Activated CD8-positive, alpha-beta T cell treated with anti-CD3 and anti-CD28 coated beads for 36 hours (primary cell): ENCODE data around the gene P2RY2. TPM values are rescaled to one million over a fixed set of nuclear protein-coding genes. Genes with fewer than 3 reads are reported as not detected.

ENCODE experiments used
- ATAC-seq: fragments of 200-7000 bp; cut with Tn5 transposase; one replicate; pipeline ENCODE4 v1.10.0; 2021; ENCODE audit warnings: mild to moderate bottlenecking, moderate library complexity
- CTCF ChIA-PET: fragments of 350-600 bp; sonication (Branson Sonifier 250); formaldehyde crosslinking; loops from one replicate; lab custom pipeline; 2021; ENCODE audit warnings: antibody characterized with exemption; lab: Charles Lee
- POLR2A ChIA-PET: fragments of 350-600 bp; sonication (Branson Sonifier 250); formaldehyde crosslinking; loops from one replicate; lab custom pipeline; 2021; ENCODE audit warnings: antibody characterized with exemption; lab: Charles Lee
- DNase-seq: peaks from one replicate; pipeline ENCODE4 v3.0.0-alpha.2; 2020
- H3K27ac Mint-ChIP-seq: one replicate; pipeline ENCODE4 v1.8.0; 2021; ENCODE audit warnings: mild to moderate bottlenecking, mixed read lengths
- H3K27me3 Mint-ChIP-seq: one replicate; pipeline ENCODE4 v1.8.0; 2021; ENCODE audit warnings: mixed read lengths
- H3K36me3 Mint-ChIP-seq: one replicate; pipeline ENCODE4 v1.8.0; 2021; ENCODE audit warnings: low read depth, mixed read lengths
- H3K4me1 Mint-ChIP-seq: one replicate; pipeline ENCODE4 v1.8.0; 2021; ENCODE audit warnings: low read depth, mixed read lengths
- H3K4me3 Mint-ChIP-seq: one replicate; pipeline ENCODE4 v1.8.0; 2021; ENCODE audit warnings: mild to moderate bottlenecking, moderate library complexity, mixed read lengths
- H3K9me3 Mint-ChIP-seq: one replicate; pipeline ENCODE4 v1.8.0; 2021; ENCODE audit warnings: mixed read lengths
- CTCF ChIP-seq: fragments of 200-600 bp; IDR thresholded peaks from one replicate; pipeline ENCODE4 v1.8.0; 2022; ENCODE audit warnings: antibody characterized with exemption, mild to moderate bottlenecking
- intact Hi-C: fragments of 100-400 bp; cut with micrococcal nuclease; formaldehyde crosslinking; loops from one replicate; pipeline ENCODE4 v1.10.0; 2022
- total RNA-seq, 2 experiments: library from RNA; stranded (reverse); gene quantifications; one replicate each; pipeline ENCODE4 v1.2.3, GENCODE V29; 2021

P2RY2 gene
- total RNA-seq, 2 experiments from 2014 or later = not detected

GRCh38 chr11:73189723-73190556 is 28.1 kb upstream of the P2RY2 start:
- DNase-seq = no peak
- CTCF ChIA-PET = interaction anchor here (0.9 to 2.5 kb wide), 3 partner anchors 47 to 265 kb away, joined by 3 to 7 read pairs (median 4); no protein-coding TSS in a partner anchor
- no peak for TF ChIP-seq CTCF

GRCh38 chr11:73190557-73190885 is 27.6 kb upstream of the P2RY2 start:
- no peak overlapping the region for H3K27ac Mint-ChIP-seq
- POLR2A ChIA-PET = interaction anchor here (1.1 kb wide), 1 partner anchor 9 kb away, joined by 3 read pairs; no protein-coding TSS in a partner anchor
- DNase-seq (no peak), ATAC-seq (no peak)
- no peak for TF ChIP-seq CTCF
- H3K4me3 Mint-ChIP-seq = no peak overlapping the region
- CTCF ChIA-PET = interaction anchor here (0.9 kb wide), 1 partner anchor 266 kb away, joined by 3 read pairs; no protein-coding TSS in a partner anchor
- peaks cover 2% of the 10 kb centered on the region for H3K27me3 Mint-ChIP-seq
- no peaks in the 10 kb centered on the region for H3K36me3 Mint-ChIP-seq
- H3K4me1 Mint-ChIP-seq = no peaks in the 10 kb centered on the region
- no peaks in the 10 kb centered on the region for H3K9me3 Mint-ChIP-seq
- intact Hi-C loops = no loop called here

More at GRCh38 chr11:73189723-73190556, 28.1 kb upstream of the P2RY2 start:
- POLR2A ChIA-PET = no interaction called here
- no peaks in the 10 kb centered on the region for H3K9me3 Mint-ChIP-seq
- ATAC-seq = no peak
- peaks cover 3% of the 10 kb centered on the region for H3K27me3 Mint-ChIP-seq
- H3K4me1 Mint-ChIP-seq = peaks cover 2% of the 10 kb centered on the region
- H3K27ac Mint-ChIP-seq = no peak overlapping the region
- intact Hi-C loops = loop anchor here (10.0 kb wide), 2 partner anchors 105 to 355 kb away; no protein-coding TSS in a partner anchor
- H3K36me3 Mint-ChIP-seq = no peaks in the 10 kb centered on the region
- H3K4me3 Mint-ChIP-seq = no peak overlapping the region

GRCh38 chr11:73191151-73191550 is 26.9 kb upstream of the P2RY2 start:
- Mint-ChIP-seq H3K27me3 (no peaks in the 10 kb centered on the region), H3K27ac (no peak overlapping the region), H3K4me3 (no peak overlapping the region), H3K4me1 (no peaks in the 10 kb centered on the region), H3K36me3 (no peaks in the 10 kb centered on the region), H3K9me3 (no peaks in the 10 kb centered on the region)
- DNase-seq (no peak), ATAC-seq (no peak)
- CTCF ChIA-PET = no interaction called here
- no peak for TF ChIP-seq CTCF
- intact Hi-C loops = no loop called here
- POLR2A ChIA-PET = interaction anchor here (1.1 kb wide), 1 partner anchor 10 kb away, joined by 3 read pairs; no protein-coding TSS in a partner anchor

GRCh38 chr11:73192272-73192671 is 25.8 kb upstream of the P2RY2 start:
- ChIA-PET CTCF (interaction anchor here (0.6 kb wide), 1 partner anchor 178 kb away, joined by 3 read pairs; no protein-coding TSS in a partner anchor), POLR2A (no interaction called here)
- TF ChIP-seq CTCF = no peak
- no peaks in the 10 kb centered on the region for H3K36me3 Mint-ChIP-seq
- no peaks in the 10 kb centered on the region for H3K27me3 Mint-ChIP-seq
- DNase-seq (peak; percentile 25), ATAC-seq (peak; percentile 62)
- H3K4me1 Mint-ChIP-seq = no peaks in the 10 kb centered on the region
- intact Hi-C loops = no loop called here
- no peak overlapping the region for H3K27ac Mint-ChIP-seq
- no peak overlapping the region for H3K4me3 Mint-ChIP-seq
- no peaks in the 10 kb centered on the region for H3K9me3 Mint-ChIP-seq
